Lower leg skin (tissue), 4 donors: ENCODE results near the gene CLCNKB. TPM values are rescaled to one million over a fixed set of nuclear protein-coding genes. Genes with fewer than 3 reads are reported as not detected.

Experiments
- DNase-seq, 2 donors: peaks; one replicate each; pipeline ENCODE4 v3.0.0-alpha.2; 2019; ENCODE audit warnings: low spot score in 2 of 2
- H3K4me3 ChIP-seq: fragments of 200-600 bp; sonication (generic); 2 replicates; pipeline ENCODE4 v1.5.1; 2017; ENCODE audit warnings: mild to moderate bottlenecking, low read depth; ENCODE audit not compliant: poor library complexity, severe bottlenecking
- POLR2A ChIP-seq, 2 donors: fragments of 450-650 bp; IDR thresholded peaks; one replicate each; pipeline ENCODE4 v1.6.1; 2016 to 2017; ENCODE audit warnings: antibody characterized with exemption in 2 of 2, mild to moderate bottlenecking in 1 of 2, moderate library complexity in 1 of 2
- WGBS, 2 donors: methylation state at CpG; one replicate each; pipeline ENCODE4 v1.1.5; 2018; 5-methylcytosine and 5-hydroxymethylcytosine counted together
- intact Hi-C: fragments of 100-400 bp; cut with DNase I; formaldehyde crosslinking; loops from one replicate; pipeline ENCODE4 v1.15.0; 2023; ENCODE audit warnings: low total_unique reads
- total RNA-seq, 4 donors: library from RNA; depleted of rRNA; stranded (reverse); fragments of >200 nt; gene quantifications; one replicate each; pipeline ENCODE4 v1.1.0, GENCODE V29; 2016
- TF ChIP-seq, protein P1 (sequence below), 3 donors: fragments of 450-650 bp; IDR thresholded peaks; one replicate each; pipeline ENCODE4 v1.5.1; 2016; ENCODE audit warnings: antibody characterized with exemption in 3 of 3, mild to moderate bottlenecking in 3 of 3, moderate library complexity in 2 of 3

CLCNKB gene
- total RNA-seq, 4 donors from 2014 or later = 0.26 TPM; not detected in 3

DNA sequence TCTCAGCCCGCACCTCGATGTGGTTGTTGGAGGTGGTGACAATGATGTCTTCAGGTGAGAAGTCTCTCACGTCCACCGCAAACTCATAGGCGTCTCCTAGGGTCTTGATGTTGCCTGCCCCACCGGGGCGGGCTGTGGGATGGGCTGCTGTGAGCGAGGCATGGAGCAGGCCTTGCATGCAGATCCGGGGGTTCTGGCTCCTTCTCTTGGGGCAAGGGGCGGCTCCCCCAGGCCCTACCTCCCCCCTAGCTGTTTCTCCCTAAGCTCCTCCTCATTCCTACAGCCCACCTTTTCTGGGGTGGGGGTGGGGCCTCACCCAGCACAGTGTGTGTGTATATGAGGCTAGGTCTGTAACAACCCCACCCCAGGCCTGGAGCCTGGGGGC lies 26.5 kb upstream of the CLCNKB start:
- 83 to 87% methylated on average over 8 to 10 of the region's 10 CpGs for WGBS, 2 donors
- H3K4me3 ChIP-seq = no peak overlapping the region
- intact Hi-C loops = no loop called here
- DNase-seq = no peak
- TF ChIP-seq, protein P1, sequence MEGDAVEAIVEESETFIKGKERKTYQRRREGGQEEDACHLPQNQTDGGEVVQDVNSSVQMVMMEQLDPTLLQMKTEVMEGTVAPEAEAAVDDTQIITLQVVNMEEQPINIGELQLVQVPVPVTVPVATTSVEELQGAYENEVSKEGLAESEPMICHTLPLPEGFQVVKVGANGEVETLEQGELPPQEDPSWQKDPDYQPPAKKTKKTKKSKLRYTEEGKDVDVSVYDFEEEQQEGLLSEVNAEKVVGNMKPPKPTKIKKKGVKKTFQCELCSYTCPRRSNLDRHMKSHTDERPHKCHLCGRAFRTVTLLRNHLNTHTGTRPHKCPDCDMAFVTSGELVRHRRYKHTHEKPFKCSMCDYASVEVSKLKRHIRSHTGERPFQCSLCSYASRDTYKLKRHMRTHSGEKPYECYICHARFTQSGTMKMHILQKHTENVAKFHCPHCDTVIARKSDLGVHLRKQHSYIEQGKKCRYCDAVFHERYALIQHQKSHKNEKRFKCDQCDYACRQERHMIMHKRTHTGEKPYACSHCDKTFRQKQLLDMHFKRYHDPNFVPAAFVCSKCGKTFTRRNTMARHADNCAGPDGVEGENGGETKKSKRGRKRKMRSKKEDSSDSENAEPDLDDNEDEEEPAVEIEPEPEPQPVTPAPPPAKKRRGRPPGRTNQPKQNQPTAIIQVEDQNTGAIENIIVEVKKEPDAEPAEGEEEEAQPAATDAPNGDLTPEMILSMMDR (IDR thresholded peaks at IDR 0.05) = no peak
- TF ChIP-seq POLR2A (IDR thresholded peaks at IDR 0.05) = no peak

DNA sequence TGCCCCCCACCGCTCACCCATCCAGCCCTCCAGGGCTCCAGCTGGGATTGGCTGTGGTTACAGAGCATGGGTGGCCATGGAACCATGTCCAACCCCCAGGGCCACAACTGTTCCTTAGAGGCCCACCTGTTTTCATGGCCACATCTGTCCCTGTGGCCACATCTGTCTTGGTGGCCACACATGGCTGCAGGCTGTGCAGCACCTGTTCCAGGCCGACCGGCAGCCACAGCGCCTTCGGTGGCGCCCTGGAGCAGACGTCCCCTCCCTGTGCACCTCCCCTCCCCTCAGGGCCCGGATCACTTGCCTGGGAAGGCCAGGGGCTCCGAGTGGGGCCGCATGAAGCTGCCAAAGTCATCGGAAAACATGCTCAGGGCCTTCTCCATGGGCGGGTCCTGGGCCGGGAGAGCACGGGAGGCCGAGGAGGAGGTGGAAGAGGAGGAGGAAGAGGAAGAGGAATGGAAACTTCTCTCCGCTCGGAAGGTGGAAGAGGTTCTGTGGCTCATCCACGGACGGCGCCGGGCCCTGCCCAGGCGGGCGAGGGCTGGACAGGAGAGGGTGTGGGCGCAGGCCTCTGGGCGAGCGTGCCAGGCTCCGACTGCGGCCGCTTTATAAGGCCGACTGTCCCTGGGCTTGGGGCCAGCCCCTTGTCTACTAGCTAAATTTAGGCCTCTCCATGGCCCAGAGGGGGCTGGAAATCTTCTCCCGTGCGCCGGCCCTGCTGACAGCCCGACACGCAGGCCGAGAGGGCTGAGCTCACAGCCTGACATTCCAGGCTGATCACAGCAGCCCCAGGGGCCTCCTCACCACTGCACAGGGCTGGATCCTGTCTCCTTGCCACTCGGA lies 25.9 kb upstream of the CLCNKB start, which contains the start of gene HSPB7:
HSPB7 (minus strand) TSS at position 583 of the 843 bp plus-strand sequence; CDS start at position 503, 80 bp downstream.
- peak in 1 of 2 donors; percentile 92 for DNase-seq
- no peak for TF ChIP-seq POLR2A (IDR thresholded peaks at IDR 0.05)
- TF ChIP-seq, protein P1 (IDR thresholded peaks at IDR 0.05) = no peak
- intact Hi-C loops = no loop called here
- 20 to 46% methylated on average over 25 to 28 of the region's 37 CpGs for WGBS, 2 donors
- no peak within 1 kb of the TSS for H3K4me3 ChIP-seq

DNA sequence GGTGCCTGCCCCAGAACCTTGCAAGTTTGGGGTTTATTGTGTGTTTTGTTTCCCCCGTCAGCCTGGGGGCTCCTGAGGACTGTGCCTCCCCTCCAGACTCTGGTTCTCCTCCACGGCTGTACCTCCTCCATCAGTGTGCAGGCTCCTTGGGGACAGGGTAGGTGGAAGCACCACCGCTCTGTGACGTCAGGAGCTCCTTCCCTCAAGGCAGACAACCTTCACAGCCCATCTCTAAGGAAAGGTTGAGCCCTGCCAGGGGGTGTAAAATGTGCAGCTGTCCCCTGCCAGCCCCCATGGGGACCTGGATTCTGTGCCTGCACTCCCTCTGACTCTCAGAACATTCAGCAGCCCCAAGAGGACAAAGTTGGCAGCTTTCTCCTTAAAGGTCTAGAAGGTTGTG lies 25.3 kb upstream of the CLCNKB start:
- no peak for DNase-seq
- H3K4me3 ChIP-seq = no peak overlapping the region
- WGBS, 2 donors = 44 to 55% methylated on average over 4 of the region's 4 CpGs
- intact Hi-C loops = no loop called here
- TF ChIP-seq, protein P1 (IDR thresholded peaks at IDR 0.05) = no peak
- TF ChIP-seq POLR2A (IDR thresholded peaks at IDR 0.05) = no peak

DNA sequence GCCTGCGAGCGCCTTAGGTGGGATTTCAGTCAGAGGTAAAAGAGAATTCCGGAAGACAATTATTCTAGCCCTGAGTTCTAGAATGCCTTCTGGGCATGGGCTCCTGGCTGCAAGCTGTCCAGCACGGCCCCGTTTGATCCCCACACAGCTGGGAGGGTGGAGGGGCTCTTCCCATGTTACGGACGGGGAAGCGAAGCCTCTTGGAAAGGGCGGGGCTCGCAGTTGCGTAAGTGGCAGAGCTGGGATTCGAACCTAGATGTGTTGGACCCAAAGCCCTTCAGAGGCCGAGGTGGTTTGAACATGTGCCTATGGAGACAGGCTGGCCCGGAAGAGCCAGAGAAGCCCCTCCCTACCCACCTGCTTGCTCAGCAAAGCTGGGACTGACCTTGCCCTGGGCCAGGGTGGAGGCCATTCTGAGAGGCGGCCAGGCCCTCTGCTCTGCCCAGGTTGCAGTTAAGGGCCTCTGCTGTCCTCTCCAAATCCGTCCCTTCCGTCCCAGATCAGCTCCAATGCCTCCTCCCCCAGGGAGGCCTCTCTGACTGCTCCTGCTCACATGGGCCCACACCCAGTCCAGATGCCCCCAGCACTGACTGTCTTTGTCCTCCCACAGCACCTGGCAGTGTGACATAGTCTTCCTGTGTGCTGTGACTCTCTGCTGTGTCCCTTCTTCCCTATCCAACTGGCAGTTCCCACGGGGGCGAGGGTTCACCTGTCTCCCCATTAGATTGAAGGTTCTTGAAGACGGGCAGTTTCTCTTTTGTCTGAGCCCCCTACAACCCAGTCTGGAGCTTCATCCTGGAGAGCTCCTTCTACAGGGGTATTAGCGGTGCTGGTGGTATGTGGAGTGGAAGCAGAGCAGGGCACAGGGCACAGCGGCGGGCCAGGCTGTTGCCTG lies 24.6 kb upstream of the CLCNKB start:
- intact Hi-C loops = no loop called here
- WGBS, 2 donors = 73 to 81% methylated on average over 23 of the region's 23 CpGs
- DNase-seq = no peak
- H3K4me3 ChIP-seq = no peak overlapping the region
- TF ChIP-seq POLR2A (IDR thresholded peaks at IDR 0.05) = no peak
- TF ChIP-seq, protein P1 (IDR thresholded peaks at IDR 0.05) = no peak

DNA sequence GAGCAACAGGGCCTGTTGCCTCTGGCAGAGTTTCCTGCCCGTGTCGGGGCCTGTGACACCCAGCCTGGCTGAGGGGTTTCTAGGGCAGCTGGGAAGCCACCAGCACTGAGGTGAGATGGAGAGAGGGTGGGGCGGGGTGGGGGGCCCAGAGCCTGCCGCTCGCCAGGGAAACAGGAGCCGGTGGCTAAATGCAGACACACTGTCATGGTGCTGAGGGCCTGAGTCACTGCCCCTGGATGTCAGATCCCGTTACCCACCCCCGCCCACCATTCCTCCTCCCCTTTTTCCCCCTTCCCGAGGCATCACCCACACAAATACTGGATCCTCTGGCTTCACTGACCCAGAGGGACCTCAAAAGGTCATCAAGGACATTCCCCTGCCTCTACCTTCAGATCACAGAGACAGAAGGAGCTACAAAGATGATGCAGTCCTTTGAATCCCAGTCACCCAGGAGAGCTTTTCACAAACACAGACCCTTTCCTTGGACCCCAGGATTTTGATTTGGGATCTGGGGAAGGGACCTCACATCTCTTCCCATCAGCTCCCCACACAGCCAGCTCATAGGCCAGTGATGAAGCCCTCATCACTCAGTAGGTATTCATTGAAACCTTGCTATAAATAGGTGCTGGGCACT lies 23.8 kb upstream of the CLCNKB start:
- 68 to 72% methylated on average over 9 of the region's 9 CpGs for WGBS, 2 donors
- intact Hi-C loops = no loop called here
- H3K4me3 ChIP-seq = no peak overlapping the region
- TF ChIP-seq POLR2A (IDR thresholded peaks at IDR 0.05) = no peak
- TF ChIP-seq, protein P1 (IDR thresholded peaks at IDR 0.05) = no peak
- no peak for DNase-seq
